A172 (cell line): ENCODE measurements around the gene DNAJC13. TPM values are rescaled to one million over a fixed set of nuclear protein-coding genes. Genes with fewer than 3 reads are reported as not detected.
"Not testable (repeated sequence)": the region's sequence is repeated elsewhere in the genome, so short reads cannot be mapped to it uniquely, and the experiment has no call there.

Experiments used
- DNase-seq: peaks from one replicate; pipeline ENCODE4 v3.0.0-alpha.2; 2015; ENCODE audit warnings: low spot score
- total RNA-seq: library from RNA; depleted of rRNA; stranded (reverse); fragments of >200 nt; shearing (Covaris generic); gene quantifications from 2 replicates; pipeline ENCODE4 v1.2.3, GENCODE V29; 2014

DNAJC13 gene
- total RNA-seq, 1 experiment from 2014 or later = 68.7 TPM

- DNase-seq = peak; percentile 77
Observed at GRCh38 chr3:132543011-132543739, 125.9 kb downstream of the DNAJC13 start.

DNA sequence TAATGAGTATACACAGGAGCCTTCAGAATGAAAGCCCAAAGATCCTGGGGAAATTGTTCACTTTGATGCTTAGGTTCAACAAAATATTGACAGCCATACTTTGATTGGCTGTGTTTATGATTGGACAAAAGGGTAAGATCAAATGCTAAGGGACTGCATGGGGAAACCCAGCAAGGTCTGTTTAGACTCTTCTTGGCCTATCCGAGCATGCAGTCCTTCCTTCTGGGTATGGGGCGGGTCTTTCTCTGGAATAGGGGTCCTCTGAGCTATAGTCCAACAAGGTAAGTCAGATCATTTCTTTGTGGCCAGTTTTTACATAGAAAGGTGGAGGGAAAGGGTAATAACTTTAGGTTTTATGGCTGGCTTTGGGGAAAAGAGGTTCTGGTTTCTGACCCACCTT, 126.8 kb downstream of the DNAJC13 start:
- DNase-seq = no peak

DNA sequence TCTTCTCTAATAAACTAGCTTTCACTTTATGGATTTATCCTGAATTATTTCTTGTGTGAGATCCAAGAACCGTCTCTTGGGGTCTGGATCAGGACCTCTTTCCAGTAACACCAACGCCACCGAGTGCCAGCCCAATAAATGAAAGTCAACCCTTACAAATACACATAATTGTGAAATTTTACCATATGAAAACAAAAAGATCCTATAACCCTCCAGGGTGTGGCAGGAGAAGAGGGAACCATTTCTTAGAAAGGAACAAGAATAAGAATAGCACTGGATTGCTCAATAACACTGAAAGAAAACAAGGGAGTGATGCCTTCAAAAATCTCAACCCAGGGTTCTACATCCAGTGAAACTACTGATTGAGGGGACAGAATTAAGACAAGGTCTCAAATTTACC, 128.2 kb downstream of the DNAJC13 start:
- no peak for DNase-seq

DNA sequence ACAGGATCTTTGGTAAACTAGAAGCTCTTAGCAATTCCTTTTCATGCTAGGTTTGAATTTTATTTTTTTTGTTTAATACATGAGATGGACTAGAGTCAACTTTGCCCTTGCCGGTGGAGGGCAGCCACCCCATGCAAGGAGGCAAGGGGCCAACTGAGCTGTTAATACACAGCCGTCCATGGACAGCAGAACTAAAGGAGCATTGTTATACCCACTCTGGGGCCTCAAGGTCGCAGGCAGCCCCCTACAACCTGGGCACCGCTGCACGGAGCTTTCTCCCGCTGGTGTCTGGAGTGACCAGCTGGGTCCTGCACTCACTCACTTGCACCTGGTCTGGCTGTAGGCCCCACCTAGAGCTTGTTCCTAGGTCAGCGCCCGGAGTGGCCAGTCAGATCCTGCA, 131.9 kb downstream of the DNAJC13 start:
- DNase-seq = no peak

DNA sequence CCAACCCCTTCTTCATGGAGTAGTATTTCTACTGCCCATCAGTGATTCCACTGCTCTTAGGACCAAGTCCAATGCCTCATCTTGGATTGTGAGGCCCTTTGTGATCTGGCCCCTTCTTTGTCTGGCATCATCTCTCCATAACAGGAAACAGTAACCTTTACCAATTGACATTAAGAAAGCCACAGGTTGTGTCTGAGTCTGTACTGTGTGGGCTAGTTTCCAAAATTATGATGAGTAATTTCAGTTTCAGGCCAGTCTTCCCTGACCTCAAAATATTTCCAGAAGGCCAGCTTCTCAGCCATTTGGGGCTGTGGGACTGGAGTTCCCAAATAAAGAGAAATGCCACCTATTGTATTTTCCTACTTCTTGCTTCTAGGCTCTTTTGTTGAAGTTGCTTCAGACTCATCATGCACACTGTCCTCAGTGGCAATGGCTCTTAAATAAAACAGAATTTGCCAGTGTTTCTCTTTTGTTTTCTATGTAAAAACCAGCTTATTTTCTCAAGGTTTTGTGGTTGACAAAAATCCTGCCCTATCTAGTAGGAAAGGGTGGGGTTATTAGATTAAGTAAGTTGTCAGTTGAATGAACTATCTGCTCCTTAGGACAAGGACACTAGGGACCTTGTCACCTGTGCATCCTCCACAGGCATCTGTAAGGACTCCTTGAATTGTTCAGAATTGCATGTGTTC, 132.7 kb downstream of the DNAJC13 start:
- DNase-seq = peak; percentile 63

GRCh38 chr3:132550579-132551305, 133.4 kb downstream of the DNAJC13 start:
- DNase-seq = no peak

DNA sequence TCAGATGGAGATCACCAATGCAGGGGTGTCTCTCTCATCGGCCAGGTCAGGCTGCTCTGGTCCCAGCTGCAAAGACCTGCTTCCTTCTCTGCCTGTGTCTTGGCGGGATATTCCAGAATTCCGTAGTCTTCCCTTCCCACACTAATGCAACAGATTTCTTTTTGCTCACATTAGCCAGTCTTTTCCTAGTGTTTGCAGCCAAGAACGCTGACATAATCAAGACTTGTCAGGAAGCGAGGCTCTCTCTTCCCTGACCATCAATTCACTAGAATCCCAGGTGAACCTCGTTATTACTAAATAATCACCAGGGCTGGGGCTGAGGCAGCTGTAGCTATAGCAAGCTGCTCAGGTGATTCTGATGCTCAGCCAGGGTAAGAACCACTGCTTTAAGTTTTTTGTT, 136.5 kb downstream of the DNAJC13 start:
- no peak for DNase-seq

DNA sequence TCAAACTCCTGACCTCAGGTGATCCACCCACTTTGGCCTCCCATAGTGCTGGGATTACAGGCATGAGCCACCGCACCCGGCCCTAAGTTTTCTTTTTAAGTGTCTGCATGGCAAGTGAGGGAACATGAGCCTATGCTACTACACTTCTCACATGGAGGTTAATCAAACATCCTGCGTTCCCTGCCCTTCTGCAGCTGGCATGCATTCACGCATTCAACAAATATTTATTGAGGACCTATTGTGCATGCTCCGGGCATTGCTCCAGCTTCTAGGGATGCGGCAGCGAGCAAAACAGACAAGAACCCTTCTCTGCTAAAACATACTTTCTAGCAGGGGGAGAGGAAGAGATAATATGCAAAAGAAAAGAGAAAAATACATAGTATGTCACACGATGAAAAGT, 137.1 kb downstream of the DNAJC13 start:
- DNase-seq = no peak

GRCh38 chr3:132555306-132556035, 138.2 kb downstream of the DNAJC13 start:
- DNase-seq = no peak

GRCh38 chr3:132556036-132556386, 138.7 kb downstream of the DNAJC13 start:
- DNase-seq = not testable (repeated sequence)

- no peak for DNase-seq
Observed at GRCh38 chr3:132556508-132557159, 139.3 kb downstream of the DNAJC13 start.

GRCh38 chr3:132561003-132561402, 143.7 kb downstream of the DNAJC13 start:
- no peak for DNase-seq

DNA sequence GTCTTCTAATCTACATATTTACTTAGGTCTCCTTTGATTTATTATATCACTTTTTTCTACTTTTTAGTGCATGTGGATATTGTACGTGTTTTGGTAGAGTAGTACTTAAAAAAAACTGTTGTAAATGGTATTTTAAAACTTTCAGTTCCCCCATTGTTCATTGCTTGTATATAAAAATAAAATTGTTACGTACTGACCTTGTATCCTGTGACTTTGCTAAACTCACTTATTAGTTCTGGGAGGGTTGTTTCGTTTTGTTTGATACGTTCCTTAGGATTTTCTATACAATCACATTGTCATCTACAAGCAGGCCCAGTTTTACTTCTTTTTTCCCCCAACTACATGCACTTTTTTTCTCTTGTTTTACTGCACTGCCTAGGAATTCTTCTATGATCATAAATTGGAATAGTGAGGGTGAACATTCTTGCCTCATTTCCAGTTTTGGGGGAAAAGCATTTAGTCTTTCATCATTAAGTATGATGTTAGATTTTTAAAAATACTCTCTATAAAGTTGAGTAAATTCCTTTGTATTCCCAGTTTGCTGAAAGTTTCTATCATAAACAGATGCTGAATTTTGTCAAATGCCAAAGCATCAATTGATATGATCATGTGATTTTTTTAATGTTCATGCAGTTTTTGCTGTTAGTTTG, 146.2 kb downstream of the DNAJC13 start:
- DNase-seq = no peak

GRCh38 chr3:132564070-132564465, 146.8 kb downstream of the DNAJC13 start:
- no peak for DNase-seq

- DNase-seq = no peak
Observed at GRCh38 chr3:132568422-132568821, 151.1 kb downstream of the DNAJC13 start.

DNA sequence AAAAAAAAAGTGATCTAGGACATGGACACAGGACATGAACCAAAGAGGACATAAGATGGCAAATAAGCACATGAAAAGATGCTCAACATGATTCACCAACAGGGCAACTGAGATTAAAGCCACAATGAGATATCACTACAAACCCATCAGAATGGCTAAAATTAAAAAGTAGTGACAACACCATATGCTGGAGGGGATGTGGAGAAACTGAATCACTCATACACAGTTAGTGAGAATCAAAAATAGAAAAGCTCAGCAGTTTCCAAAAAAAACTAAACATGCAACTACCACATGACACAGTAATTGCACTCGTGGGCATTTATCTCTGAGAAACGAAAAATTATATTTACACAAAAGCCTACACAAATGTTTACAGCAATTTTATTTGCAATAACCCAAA, 151.9 kb downstream of the DNAJC13 start:
- no peak for DNase-seq

- DNase-seq = no peak
Observed at GRCh38 chr3:132569580-132569979, 152.3 kb downstream of the DNAJC13 start.

DNA sequence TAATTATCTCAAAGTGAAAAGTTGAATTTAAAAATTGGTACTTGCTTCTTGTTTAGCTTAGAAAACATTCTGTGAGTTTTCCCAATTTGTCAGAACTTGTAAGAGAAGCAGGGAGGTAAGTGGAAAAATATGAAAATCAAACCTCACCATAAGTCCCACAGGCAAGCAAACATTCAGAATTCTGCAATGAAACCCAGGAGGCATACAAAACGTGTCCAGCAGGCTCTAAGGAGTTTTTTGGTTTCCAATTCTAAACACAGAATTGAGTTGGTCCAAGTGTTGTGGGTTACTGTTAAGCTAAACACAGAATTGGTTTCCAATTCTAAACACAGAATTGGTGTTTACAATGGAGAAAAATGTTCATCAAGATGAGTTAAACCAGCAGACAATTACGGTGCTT, 152.7 kb downstream of the DNAJC13 start:
- DNase-seq = no peak

DNA sequence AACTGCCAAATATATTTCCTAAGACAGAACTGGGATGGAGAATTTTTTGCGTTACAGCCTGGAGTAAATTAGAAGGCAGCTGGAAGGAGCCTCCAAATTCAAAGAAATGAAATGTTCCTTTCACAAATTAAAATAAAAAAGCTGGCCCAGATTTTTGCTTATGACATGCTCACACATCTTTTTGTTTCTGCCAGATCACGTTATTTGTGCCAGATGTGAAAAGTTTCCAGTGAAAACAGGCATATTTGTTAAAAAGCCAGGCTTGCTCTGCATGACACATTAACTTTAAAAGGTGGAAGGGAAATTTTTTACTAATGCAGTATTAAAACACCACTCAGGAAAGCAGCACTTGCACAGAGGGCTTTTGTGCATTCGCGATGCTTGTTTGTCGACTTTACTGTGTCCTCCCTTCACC, 156.5 kb downstream of the DNAJC13 start:
- DNase-seq = no peak

- no peak for DNase-seq
Observed at GRCh38 chr3:132587401-132587800, 170.1 kb downstream of the DNAJC13 start.
